PC-9 (cell line): ENCODE results near the gene TGFBR3L. TPM values are rescaled to one million over a fixed set of nuclear protein-coding genes. Genes with fewer than 3 reads are reported as not detected.

Source experiments
- BruUV-seq: library from RNA; stranded (reverse); fragments of 400-500 nt; replicated peaks from 2 replicates; lab custom pipeline; 2021; lab: Mats Ljungman, UMichigan
- CTCF ChIA-PET: fragments of 300-600 bp; sonication (Branson Sonifier 250); formaldehyde crosslinking; loops from one replicate; lab custom pipeline; 2022; ENCODE audit warnings: antibody characterized with exemption; lab: Charles Lee
- POLR2A ChIA-PET: fragments of 300-600 bp; sonication (Branson Sonifier 250); formaldehyde crosslinking; loops from one replicate; lab custom pipeline; 2022; ENCODE audit warnings: antibody characterized with exemption; ENCODE audit not compliant: unreplicated experiment; lab: Charles Lee
- DNase-seq, 2 experiments: peaks; one replicate each; pipeline versions ENCODE4 v3.0.0 to v3.0.0-alpha.2; 2015 to 2022; ENCODE audit warnings: mixed read lengths in 1 of 2
- H2AFZ ChIP-seq: fragments of 200-600 bp; sonication (generic); 2 replicates; pipeline ENCODE4 v1.8.1; 2017; ENCODE audit warnings: antibody characterized with exemption
- H3F3A ChIP-seq: fragments of 200-600 bp; sonication (generic); 2 replicates; pipeline ENCODE4 v1.8.1; 2017; ENCODE audit warnings: antibody characterized with exemption, mild to moderate bottlenecking, low read depth; ENCODE audit not compliant: insufficient read depth
- H3K27ac ChIP-seq: fragments of 200-600 bp; sonication (generic); 2 replicates; pipeline ENCODE4 v1.6.1; 2016; ENCODE audit warnings: mixed run types
- H3K27me3 ChIP-seq: fragments of 200-600 bp; sonication (generic); 2 replicates; pipeline ENCODE4 v1.6.1; 2016; ENCODE audit warnings: low read depth, mixed run types; ENCODE audit not compliant: insufficient read depth
- H3K36me3 ChIP-seq: fragments of 200-600 bp; sonication (generic); 2 replicates; pipeline ENCODE4 v1.6.1; 2016; ENCODE audit warnings: low read depth, mixed run types
- H3K4me1 ChIP-seq: fragments of 200-600 bp; sonication (generic); replicated peaks from 2 replicates; pipeline ENCODE4 v1.6.1; 2016; ENCODE audit warnings: mixed run types; ENCODE audit not compliant: insufficient read depth
- H3K4me2 ChIP-seq: fragments of 200-600 bp; sonication (generic); 2 replicates; pipeline ENCODE4 v1.6.1; 2017; ENCODE audit warnings: mixed run types
- H3K4me3 ChIP-seq: fragments of 200-600 bp; sonication (generic); 2 replicates; pipeline ENCODE4 v1.6.1; 2016; ENCODE audit warnings: mixed run types
- H3K79me2 ChIP-seq: fragments of 200-600 bp; sonication (generic); 2 replicates; pipeline ENCODE4 v1.6.1; 2017; ENCODE audit warnings: low read depth, mixed run types
- H3K9me2 ChIP-seq: fragments of 200-600 bp; sonication (generic); 2 replicates; pipeline ENCODE4 v1.8.1; 2017; ENCODE audit warnings: mild to moderate bottlenecking; ENCODE audit not compliant: insufficient read depth
- H3K9me3 ChIP-seq: fragments of 200-600 bp; sonication (generic); 2 replicates; pipeline ENCODE4 v1.8.1; 2016; ENCODE audit warnings: low read depth; ENCODE audit not compliant: insufficient read depth
- H4K20me1 ChIP-seq: fragments of 200-600 bp; sonication (generic); 2 replicates; pipeline ENCODE4 v1.8.1; 2017; ENCODE audit not compliant: insufficient read depth
- CTCF ChIP-seq: fragments of 200-600 bp; sonication (generic); conservative IDR thresholded peaks from 2 replicates; pipeline ENCODE4 v1.6.1; 2017; ENCODE audit warnings: mixed run types, antibody characterized with exemption, mild to moderate bottlenecking, moderate library complexity
- EZH2 ChIP-seq: fragments of 200-600 bp; sonication (generic); IDR thresholded peaks from 2 replicates; pipeline ENCODE4 v1.8.0; 2017; ENCODE audit warnings: antibody characterized with exemption, low read depth
- intact Hi-C: fragments of 100-400 bp; cut with micrococcal nuclease; formaldehyde crosslinking; loops from one replicate; pipeline ENCODE4 v1.10.0; 2022; ENCODE audit not compliant: unreplicated experiment
- total RNA-seq: library from RNA; stranded (reverse); gene quantifications from 2 replicates; pipeline ENCODE4 v1.2.3, GENCODE V29; 2021

The TGFBR3L gene
- total RNA-seq, 1 experiment from 2014 or later, result 2.3 TPM

DNA sequence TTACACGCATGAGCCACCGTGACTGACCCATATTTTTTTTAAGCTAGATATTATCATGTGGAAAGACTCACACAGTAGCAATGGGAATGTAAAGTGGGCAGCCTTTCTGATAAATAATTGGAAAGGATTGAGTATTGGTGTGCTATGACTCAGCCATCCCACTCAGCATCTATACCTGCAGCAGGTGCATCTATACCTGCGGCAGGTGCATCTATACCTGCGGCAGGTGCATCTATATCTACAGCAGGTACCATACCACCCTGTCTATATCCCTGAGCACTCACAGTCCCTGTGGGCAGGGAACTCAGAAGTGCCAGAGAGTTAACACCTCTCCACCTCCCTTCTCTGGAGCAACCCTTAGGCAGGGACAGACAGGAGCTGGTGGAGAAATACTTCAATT, 31.5 kb upstream of the TGFBR3L start:
- BruUV-seq, result no TSS peak
- no peak overlapping the region for H3K4me3 ChIP-seq
- peaks cover 7% of the 10 kb centered on the region; the same call in 1 of the 2 replicates for H3K4me1 ChIP-seq
- TF ChIP-seq EZH2, result no peak
- no peak for TF ChIP-seq CTCF
- no peaks in the 10 kb centered on the region for H3K79me2 ChIP-seq
- DNase-seq, result no peak
- no peak overlapping the region for H2AFZ ChIP-seq
- H3K9me2 ChIP-seq, result no peaks in the 10 kb centered on the region
- no peaks in the 10 kb centered on the region for H3K9me3 ChIP-seq
- H4K20me1 ChIP-seq, result peaks cover 3% of the 10 kb centered on the region; the same call in 1 of the 2 replicates
- no peak overlapping the region for H3K27ac ChIP-seq
- H3K36me3 ChIP-seq, result no peaks in the 10 kb centered on the region
- CTCF ChIA-PET, result interaction anchor here (0.5 to 0.6 kb wide), 2 partner anchors 105 to 276 kb away, joined by 3 to 4 read pairs; no protein-coding TSS in a partner anchor
- H3K4me2 ChIP-seq, result no peak overlapping the region
- POLR2A ChIA-PET, result no interaction called here
- peaks cover 41% of the 10 kb centered on the region for H3F3A ChIP-seq
- H3K27me3 ChIP-seq, result no peaks in the 10 kb centered on the region
- intact Hi-C loops, result no loop called here

- H3K36me3 ChIP-seq, result no peaks in the 10 kb centered on the region
- no TSS peak for BruUV-seq
- H2AFZ ChIP-seq, result no peak overlapping the region
- intact Hi-C loops, result no loop called here
- POLR2A ChIA-PET, result no interaction called here
- no peaks in the 10 kb centered on the region for H3K9me3 ChIP-seq
- no peaks in the 10 kb centered on the region for H3K9me2 ChIP-seq
- H3K4me2 ChIP-seq, result no peak overlapping the region
- H3K4me1 ChIP-seq, result peaks cover 8% of the 10 kb centered on the region; the same call in 1 of the 2 replicates
- H3F3A ChIP-seq, result peaks cover 38% of the 10 kb centered on the region
- no peak overlapping the region for H3K4me3 ChIP-seq
- CTCF ChIA-PET, result no interaction called here
- H3K79me2 ChIP-seq, result peaks cover 5% of the 10 kb centered on the region
- no peak for TF ChIP-seq EZH2
- TF ChIP-seq CTCF, result no peak
- H3K27me3 ChIP-seq, result no peaks in the 10 kb centered on the region
- peaks cover 3% of the 10 kb centered on the region; the same call in 1 of the 2 replicates for H4K20me1 ChIP-seq
- H3K27ac ChIP-seq, result no peak overlapping the region
- peak in 1 of 2 experiments; percentile 51 for DNase-seq
These were observed 30.6 kb upstream of the TGFBR3L start for GRCh38 chr19:7883796-7884570.

- Histone ChIP-seq H3K9me3 (no peaks in the 10 kb centered on the region), H3K79me2 (peaks cover 23% of the 10 kb centered on the region), H3K4me1 (peaks cover 19% of the 10 kb centered on the region; the same call in 1 of the 2 replicates), H3K36me3 (no peaks in the 10 kb centered on the region), H3K9me2 (no peaks in the 10 kb centered on the region), H4K20me1 (peaks cover 3% of the 10 kb centered on the region; the same call in 1 of the 2 replicates), H2AFZ (no peak overlapping the region), H3K4me2 (no peak overlapping the region), H3F3A (peaks cover 38% of the 10 kb centered on the region), H3K4me3 (no peak overlapping the region), H3K27ac (no peak overlapping the region), H3K27me3 (no peaks in the 10 kb centered on the region)
- DNase-seq, result no peak
- ChIA-PET POLR2A (no interaction called here), CTCF (no interaction called here)
- TF ChIP-seq CTCF (no peak), EZH2 (no peak)
- BruUV-seq, result no TSS peak
- intact Hi-C loops, result no loop called here
These were observed 28.8 kb upstream of the TGFBR3L start for GRCh38 chr19:7885818-7886217.
